ENCODE measurements around the gene GIPC2. TPM values are rescaled to one million over a fixed set of nuclear protein-coding genes. Genes with fewer than 3 reads are reported as not detected.
"Not testable (repeated sequence)": the region's sequence is repeated elsewhere in the genome, so short reads cannot be mapped to it uniquely, and the experiment has no call there.

Gene GIPC2
- total RNA-seq, 6 donors from 2014 or later = 0.33 to 4.1 (median 1.8) TPM

GRCh38 chr1:78060857-78061563 lies 15.2 kb downstream of the GIPC2 start:
- DNase-seq = no peak
- no peak for ATAC-seq (ENCODE audit: low FRiP score in 2 of 2)
- H3K27ac ChIP-seq = no peak overlapping the region
- H3K9me3 ChIP-seq = no peaks in the 10 kb centered on the region
- H3K4me3 ChIP-seq = no peak overlapping the region
- no peaks in the 10 kb centered on the region for H3K36me3 ChIP-seq
- 83 to 92% methylated on average over 4 of the region's 4 CpGs for WGBS, 2 donors
- H3K27me3 ChIP-seq = no peaks in the 10 kb centered on the region
- H3K4me1 ChIP-seq = no peaks in the 10 kb centered on the region
- TF ChIP-seq POLR2AphosphoS5 (IDR thresholded peaks at IDR 0.05) (no peak), CTCF (IDR thresholded peaks at IDR 0.05) (no peak), POLR2A (IDR thresholded peaks at IDR 0.05) (no peak), EP300 (IDR thresholded peaks at IDR 0.05) (no peak)

- no peaks in the 10 kb centered on the region for H3K36me3 ChIP-seq
- H3K9me3 ChIP-seq = no peaks in the 10 kb centered on the region
- DNase-seq (no peak), ATAC-seq (ENCODE audit: low FRiP score in 2 of 2) (no peak)
- no peak overlapping the region for H3K4me3 ChIP-seq
- no peaks in the 10 kb centered on the region for H3K27me3 ChIP-seq
- no peaks in the 10 kb centered on the region for H3K4me1 ChIP-seq
- no peak overlapping the region for H3K27ac ChIP-seq
- TF ChIP-seq CTCF (IDR thresholded peaks at IDR 0.05) (no peak), POLR2A (IDR thresholded peaks at IDR 0.05) (no peak), POLR2AphosphoS5 (IDR thresholded peaks at IDR 0.05) (no peak), EP300 (IDR thresholded peaks at IDR 0.05) (no peak)
- 73 to 81% methylated on average over 2 of the region's 2 CpGs for WGBS, 2 donors
Observed at GRCh38 chr1:78061825-78062523, 16.2 kb downstream of the GIPC2 start.

GRCh38 chr1:78064886-78065285 lies 19.1 kb downstream of the GIPC2 start:
- not testable (repeated sequence) for ATAC-seq (ENCODE audit: low FRiP score in 2 of 2); H3K27me3 ChIP-seq; DNase-seq; H3K27ac ChIP-seq; H3K36me3 ChIP-seq; H3K9me3 ChIP-seq; H3K4me1 ChIP-seq; H3K4me3 ChIP-seq
- 90 to 100% methylated on average over 2 of the region's 2 CpGs for WGBS, 2 donors

- Histone ChIP-seq H3K9me3 (no peaks in the 10 kb centered on the region), H3K27ac (no peak overlapping the region), H3K4me1 (no peaks in the 10 kb centered on the region), H3K27me3 (no peaks in the 10 kb centered on the region), H3K4me3 (no peak overlapping the region), H3K36me3 (no peaks in the 10 kb centered on the region)
- ATAC-seq (ENCODE audit: low FRiP score in 2 of 2) (no peak), DNase-seq (no peak)
- TF ChIP-seq CTCF (IDR thresholded peaks at IDR 0.05) = no peak
- no peak for TF ChIP-seq EP300 (IDR thresholded peaks at IDR 0.05)
- no peak for TF ChIP-seq POLR2A (IDR thresholded peaks at IDR 0.05)
- no peak for TF ChIP-seq POLR2AphosphoS5 (IDR thresholded peaks at IDR 0.05)
- 57 to 80% methylated on average over 3 of the region's 3 CpGs for WGBS, 2 donors
Observed at GRCh38 chr1:78068681-78069283, 23.0 kb downstream of the GIPC2 start.

- no peaks in the 10 kb centered on the region for H3K9me3 ChIP-seq
- no peak overlapping the region for H3K4me3 ChIP-seq
- H3K4me1 ChIP-seq = no peaks in the 10 kb centered on the region
- H3K36me3 ChIP-seq = no peaks in the 10 kb centered on the region
- WGBS, 2 donors = 81 to 87% methylated on average over 2 of the region's 2 CpGs
- no peak overlapping the region for H3K27ac ChIP-seq
- TF ChIP-seq EP300 (IDR thresholded peaks at IDR 0.05) (no peak), CTCF (IDR thresholded peaks at IDR 0.05) (no peak), POLR2AphosphoS5 (IDR thresholded peaks at IDR 0.05) (no peak), POLR2A (IDR thresholded peaks at IDR 0.05) (no peak)
- ATAC-seq (ENCODE audit: low FRiP score in 2 of 2) (no peak), DNase-seq (no peak)
- no peaks in the 10 kb centered on the region for H3K27me3 ChIP-seq
Observed at GRCh38 chr1:78069784-78070183, 24.0 kb downstream of the GIPC2 start.
